ENCODE data around the gene SYNGAP1.

- TF ChIP-seq, protein P1, sequence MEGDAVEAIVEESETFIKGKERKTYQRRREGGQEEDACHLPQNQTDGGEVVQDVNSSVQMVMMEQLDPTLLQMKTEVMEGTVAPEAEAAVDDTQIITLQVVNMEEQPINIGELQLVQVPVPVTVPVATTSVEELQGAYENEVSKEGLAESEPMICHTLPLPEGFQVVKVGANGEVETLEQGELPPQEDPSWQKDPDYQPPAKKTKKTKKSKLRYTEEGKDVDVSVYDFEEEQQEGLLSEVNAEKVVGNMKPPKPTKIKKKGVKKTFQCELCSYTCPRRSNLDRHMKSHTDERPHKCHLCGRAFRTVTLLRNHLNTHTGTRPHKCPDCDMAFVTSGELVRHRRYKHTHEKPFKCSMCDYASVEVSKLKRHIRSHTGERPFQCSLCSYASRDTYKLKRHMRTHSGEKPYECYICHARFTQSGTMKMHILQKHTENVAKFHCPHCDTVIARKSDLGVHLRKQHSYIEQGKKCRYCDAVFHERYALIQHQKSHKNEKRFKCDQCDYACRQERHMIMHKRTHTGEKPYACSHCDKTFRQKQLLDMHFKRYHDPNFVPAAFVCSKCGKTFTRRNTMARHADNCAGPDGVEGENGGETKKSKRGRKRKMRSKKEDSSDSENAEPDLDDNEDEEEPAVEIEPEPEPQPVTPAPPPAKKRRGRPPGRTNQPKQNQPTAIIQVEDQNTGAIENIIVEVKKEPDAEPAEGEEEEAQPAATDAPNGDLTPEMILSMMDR (conservative IDR thresholded peaks at IDR 0.05; ENCODE audit: low read depth, low read length) = no peak
- no peak for TF ChIP-seq EZH2 (IDR thresholded peaks at IDR 0.05; ENCODE audit: low read length, unreplicated experiment)
- no peak for TF ChIP-seq EZH2phosphoT487 (IDR thresholded peaks at IDR 0.05; ENCODE audit: borderline replicate concordance, low read length)
Measured at GRCh38 chr6:33437666-33438065, 17.8 kb downstream of the SYNGAP1 start.
